HEK293 (cell line): Measurements from ENCODE around the gene LRRC15.

Source experiments
- CTCF ChIP-seq: fragments of 450-650 bp; formaldehyde crosslinking; IDR thresholded peaks from 2 replicates; pipeline ENCODE4 v1.5.1; 2016; ENCODE audit warnings: missing biosample characterization, missing genetic modification characterization
- YY2 ChIP-seq: fragments of 450-650 bp; formaldehyde crosslinking; IDR thresholded peaks from 2 replicates; pipeline ENCODE4 v1.5.1; 2016; ENCODE audit warnings: missing biosample characterization, missing genetic modification characterization
- ZBTB1 ChIP-seq: fragments of 450-650 bp; formaldehyde crosslinking; IDR thresholded peaks from 2 replicates; pipeline ENCODE4 v1.5.1; 2016; ENCODE audit warnings: missing biosample characterization, missing genetic modification characterization
- ZBTB44 ChIP-seq: fragments of 450-650 bp; IDR thresholded peaks from 2 replicates; pipeline ENCODE4 v1.5.1; 2018; ENCODE audit warnings: missing biosample characterization, mild to moderate bottlenecking, missing genetic modification characterization
- ZFP3 ChIP-seq: fragments of 450-650 bp; formaldehyde crosslinking; IDR thresholded peaks from 2 replicates; pipeline ENCODE4 v1.5.1; 2016; ENCODE audit warnings: low read depth, missing biosample characterization, missing genetic modification characterization
- ZFP37 ChIP-seq: fragments of 450-650 bp; formaldehyde crosslinking; IDR thresholded peaks from 2 replicates; pipeline ENCODE4 v1.5.1; 2016; ENCODE audit warnings: missing biosample characterization, missing genetic modification characterization
- ZNF18 ChIP-seq: fragments of 450-650 bp; formaldehyde crosslinking; IDR thresholded peaks from 2 replicates; pipeline ENCODE4 v1.5.1; 2016; ENCODE audit warnings: missing biosample characterization, missing genetic modification characterization
- ZNF2 ChIP-seq: fragments of 450-650 bp; formaldehyde crosslinking; IDR thresholded peaks from 2 replicates; pipeline ENCODE4 v1.5.1; 2016; ENCODE audit warnings: missing biosample characterization, missing genetic modification characterization
- ZNF280D ChIP-seq: fragments of 450-650 bp; formaldehyde crosslinking; IDR thresholded peaks from 2 replicates; pipeline ENCODE4 v1.5.1; 2016; ENCODE audit warnings: missing biosample characterization, missing genetic modification characterization
- ZNF350 ChIP-seq: fragments of 450-650 bp; formaldehyde crosslinking; IDR thresholded peaks from 2 replicates; pipeline ENCODE4 v1.5.0; 2017; ENCODE audit warnings: missing biosample characterization, mild to moderate bottlenecking, missing genetic modification characterization
- ZNF423 ChIP-seq: fragments of 450-650 bp; formaldehyde crosslinking; IDR thresholded peaks from 2 replicates; pipeline ENCODE4 v1.5.1; 2016; ENCODE audit warnings: missing biosample characterization, missing genetic modification characterization
- ZNF560 ChIP-seq: fragments of 450-650 bp; formaldehyde crosslinking; IDR thresholded peaks from 2 replicates; pipeline ENCODE4 v1.5.1; 2017; ENCODE audit warnings: missing biosample characterization, missing genetic modification characterization, borderline replicate concordance
- ZNF701 ChIP-seq: fragments of 450-650 bp; formaldehyde crosslinking; IDR thresholded peaks from 2 replicates; pipeline ENCODE4 v1.5.1; 2016; ENCODE audit warnings: missing biosample characterization, missing genetic modification characterization
- ZNF791 ChIP-seq: fragments of 450-650 bp; formaldehyde crosslinking; IDR thresholded peaks from 2 replicates; pipeline ENCODE4 v1.5.1; 2016; ENCODE audit warnings: missing biosample characterization, missing genetic modification characterization

GRCh38 chr3:194314388-194315068, 55.0 kb downstream of the LRRC15 start:
- TF ChIP-seq CTCF (tag by site-specific recombination) (no peak), ZFP37 (tag by site-specific recombination) (no peak), YY2 (tag by site-specific recombination) (no peak), ZNF560 (tag by site-specific recombination) (no peak), ZNF18 (peak; percentile 12; the same call in 1 of the 2 replicates), ZNF791 (no peak), ZNF701 (tag by site-specific recombination) (no peak), ZBTB44 (tag by site-specific recombination) (no peak), ZBTB1 (tag by site-specific recombination) (no peak), ZFP3 (tag by site-specific recombination) (no peak), ZNF350 (tag by site-specific recombination) (no peak), ZNF280D (no peak), ZNF2 (tag by site-specific recombination) (no peak), ZNF423 (tag by site-specific recombination) (no peak)
